Measurements from ENCODE around the gene THUMPD3. TPM values are rescaled to one million over a fixed set of nuclear protein-coding genes. Genes with fewer than 3 reads are reported as not detected.
A peak's percentile ranks its signal among the peaks of the same experiment; 100 is the strongest.

The THUMPD3 gene
- polyA plus RNA-seq, 4 donors = 53.1 to 62.4 (median 54.7) TPM

DNA sequence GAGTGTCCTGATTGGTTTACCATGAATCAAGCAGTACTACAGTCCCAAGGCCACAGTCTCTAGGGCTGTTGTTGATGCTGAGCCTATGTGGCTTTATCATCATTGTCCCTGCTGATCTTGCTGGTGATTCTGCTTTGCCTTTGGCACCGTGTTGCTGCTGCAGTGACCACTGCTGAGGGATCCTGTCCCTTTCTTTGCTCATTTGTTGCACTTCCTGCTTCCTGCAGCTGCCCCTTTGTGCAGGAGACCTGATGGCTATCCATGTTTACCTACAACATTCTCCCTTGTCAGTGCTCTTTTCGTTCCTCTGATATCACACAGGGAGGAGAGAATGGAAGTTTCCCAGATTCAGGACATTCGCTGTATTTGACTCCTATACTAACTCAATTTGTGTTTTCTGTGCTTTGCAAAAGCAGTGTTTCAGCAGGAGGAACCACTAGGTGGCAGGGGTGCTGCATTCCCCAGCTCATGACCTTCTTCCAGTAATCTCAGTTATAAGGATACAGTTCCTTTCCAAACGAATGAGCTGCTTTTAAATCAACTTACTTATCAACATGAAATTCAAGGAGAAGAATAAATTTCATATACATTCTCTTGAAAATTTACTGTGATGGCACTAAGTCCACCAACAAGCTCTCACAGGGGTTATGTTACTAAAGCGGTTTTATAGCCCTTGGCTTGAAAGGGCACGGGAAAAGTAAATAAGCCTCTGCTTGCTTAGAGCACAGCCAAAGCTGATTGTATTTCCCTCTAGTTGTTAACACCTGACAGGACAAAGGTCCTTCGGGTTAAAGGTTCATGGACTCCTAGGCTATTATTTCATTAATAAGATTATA is 9.7 kb upstream of the THUMPD3 start:
- DNase-seq (ENCODE audit: low read depth in 4 of 4, low spot score in 3 of 4) = peak in 1 of 4 donors; percentile 61

DNA sequence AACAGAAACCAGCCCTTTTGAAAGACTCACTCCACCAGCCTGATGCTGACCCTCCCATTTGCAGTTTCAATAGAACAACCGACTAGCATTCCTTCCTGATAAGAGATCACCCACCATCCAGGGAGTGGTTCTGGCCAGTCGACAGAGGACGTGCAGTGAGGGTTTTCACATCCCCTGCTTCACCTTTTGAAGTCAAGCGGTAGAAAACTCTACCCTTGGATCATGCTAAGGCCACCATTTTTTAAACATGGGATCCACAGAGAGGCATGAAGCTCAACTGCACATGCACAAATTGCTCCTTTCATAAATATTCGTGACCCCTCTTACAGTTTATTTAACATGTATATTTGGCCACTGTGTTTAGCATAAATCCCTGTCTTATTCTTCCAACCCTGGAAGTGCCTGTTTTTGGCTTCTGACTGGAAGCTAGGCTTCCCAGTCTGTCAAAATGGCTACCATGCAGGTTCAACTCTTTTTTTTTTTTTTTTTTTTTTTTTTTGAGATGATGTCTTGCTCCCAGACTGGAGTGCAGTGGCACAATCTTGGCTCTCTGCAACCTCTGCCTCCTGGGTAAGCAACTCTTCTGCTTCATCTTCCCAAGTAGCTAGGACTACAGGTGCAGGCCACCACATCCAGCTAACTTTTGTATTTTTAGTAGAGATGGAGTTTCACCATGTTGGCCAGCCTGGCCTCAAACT is 1.0 kb upstream of the THUMPD3 start:
- DNase-seq (ENCODE audit: low read depth in 4 of 4, low spot score in 3 of 4) = no peak

- no peak for DNase-seq (ENCODE audit: low read depth in 4 of 4, low spot score in 3 of 4)
Observed at GRCh38 chr3:9369508-9369907, 6.7 kb downstream of the THUMPD3 start.

GRCh38 chr3:9373465-9373864 is 10.6 kb downstream of the THUMPD3 start:
- DNase-seq (ENCODE audit: low read depth in 4 of 4, low spot score in 3 of 4) = no peak

DNA sequence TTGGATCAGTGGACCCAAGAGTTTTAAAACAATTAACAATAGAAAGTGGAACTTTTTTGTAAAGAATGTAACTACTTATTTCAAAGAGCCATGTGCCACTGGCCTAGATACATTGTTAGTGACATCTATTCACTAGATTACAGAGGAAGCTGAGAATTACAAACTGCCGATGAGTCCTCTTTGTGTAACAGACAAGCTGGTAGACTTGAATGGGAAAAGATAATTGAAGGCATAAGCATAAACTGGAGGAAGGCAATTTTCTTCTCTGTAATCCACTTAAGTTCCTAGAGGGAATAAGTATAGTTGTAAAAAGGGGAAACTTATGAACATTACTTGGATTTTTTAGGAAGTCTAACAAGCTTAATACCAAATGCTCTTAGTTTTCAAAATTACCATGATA is 15.1 kb downstream of the THUMPD3 start:
- no peak for DNase-seq (ENCODE audit: low read depth in 4 of 4, low spot score in 3 of 4)

GRCh38 chr3:9379327-9379726 is 16.5 kb downstream of the THUMPD3 start:
- DNase-seq (ENCODE audit: low read depth in 4 of 4, low spot score in 3 of 4) = no peak

- no peak for DNase-seq (ENCODE audit: low read depth in 4 of 4, low spot score in 3 of 4)
Observed at GRCh38 chr3:9380014-9380413, 17.2 kb downstream of the THUMPD3 start.

- DNase-seq (ENCODE audit: low read depth in 4 of 4, low spot score in 3 of 4) = no peak
Observed at GRCh38 chr3:9384141-9384828, 21.4 kb downstream of the THUMPD3 start.

- DNase-seq (ENCODE audit: low read depth in 4 of 4, low spot score in 3 of 4) = no peak
Observed at GRCh38 chr3:9385187-9386077, 22.6 kb downstream of the THUMPD3 start.

GRCh38 chr3:9386078-9386459 is 23.2 kb downstream of the THUMPD3 start:
- no peak for DNase-seq (ENCODE audit: low read depth in 4 of 4, low spot score in 3 of 4)

- DNase-seq (ENCODE audit: low read depth in 4 of 4, low spot score in 3 of 4) = no peak
Observed at GRCh38 chr3:9386501-9387321, 23.9 kb downstream of the THUMPD3 start.

GRCh38 chr3:9387322-9387655 is 24.4 kb downstream of the THUMPD3 start:
- DNase-seq (ENCODE audit: low read depth in 4 of 4, low spot score in 3 of 4) = no peak

DNA sequence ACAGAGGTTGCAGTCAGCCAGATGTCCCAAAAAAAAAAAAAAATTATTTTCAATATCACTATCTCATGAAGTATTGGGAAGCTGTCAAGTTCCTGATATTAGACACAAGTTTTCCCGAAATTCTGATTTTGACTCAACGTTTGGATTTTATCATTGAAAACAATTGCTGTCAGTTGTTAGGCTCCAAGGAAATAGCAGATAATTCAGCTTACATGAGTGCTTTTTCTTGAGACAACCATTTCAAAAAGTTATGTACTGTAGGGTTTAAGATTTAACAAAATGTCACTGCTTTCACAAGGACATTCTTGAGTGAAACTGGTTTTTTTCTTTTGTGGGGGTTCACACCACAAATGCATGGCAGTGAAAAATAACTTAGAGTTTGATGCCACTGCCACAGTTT is 25.3 kb downstream of the THUMPD3 start:
- no peak for DNase-seq (ENCODE audit: low read depth in 4 of 4, low spot score in 3 of 4)

DNA sequence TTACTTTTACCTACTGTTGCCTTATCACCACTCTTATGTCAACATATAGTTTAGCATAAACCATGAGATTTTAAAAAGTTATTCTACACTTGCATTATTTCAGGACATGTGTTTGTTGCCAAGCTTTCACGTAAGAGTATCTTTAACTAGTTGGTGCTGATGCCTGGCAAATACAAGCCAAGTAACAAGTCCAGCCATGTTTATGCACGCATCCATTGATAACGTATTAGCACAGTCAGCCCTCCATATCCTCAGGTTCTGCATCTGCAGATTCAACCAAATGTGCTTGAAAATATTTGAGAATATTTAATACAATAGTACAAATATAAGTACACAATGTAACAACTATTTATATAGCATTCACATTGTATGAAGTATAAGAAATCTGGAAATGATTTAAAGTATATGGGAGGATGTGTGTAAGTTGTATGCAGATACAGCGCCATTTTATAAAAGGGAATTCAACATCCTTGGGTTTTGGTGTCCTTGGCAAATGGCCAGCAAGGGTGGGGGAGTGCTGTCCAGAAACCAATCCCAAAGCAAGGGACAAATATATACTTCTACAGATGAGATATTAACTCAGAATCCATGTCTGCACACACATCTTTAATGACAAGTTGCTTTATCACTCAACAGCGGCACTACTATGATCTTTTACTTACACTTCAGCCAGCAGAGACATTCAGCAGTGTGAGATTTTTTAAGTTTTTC is 25.9 kb downstream of the THUMPD3 start:
- no peak for DNase-seq (ENCODE audit: low read depth in 4 of 4, low spot score in 3 of 4)

- DNase-seq (ENCODE audit: low read depth in 4 of 4, low spot score in 3 of 4) = no peak
Observed at GRCh38 chr3:9390265-9390888, 27.5 kb downstream of the THUMPD3 start.

DNA sequence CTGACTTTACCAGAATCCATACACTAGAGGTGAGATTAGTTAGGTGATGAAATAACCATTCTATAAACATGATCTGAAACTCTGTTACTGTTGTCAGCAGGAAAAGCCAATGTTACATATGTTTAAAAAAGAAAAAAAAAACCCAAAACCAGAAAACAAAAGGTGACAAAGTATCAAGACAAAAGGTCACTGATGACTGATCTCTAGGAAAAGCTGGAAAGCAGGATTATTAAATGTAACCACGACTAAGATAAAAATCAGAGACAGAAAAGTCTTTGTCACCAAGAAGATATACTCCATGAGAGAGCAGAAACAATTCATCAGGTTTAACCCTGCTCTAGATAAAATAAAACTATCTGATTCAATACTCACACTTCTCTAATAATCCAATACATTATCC is 29.2 kb downstream of the THUMPD3 start:
- no peak for DNase-seq (ENCODE audit: low read depth in 4 of 4, low spot score in 3 of 4)

GRCh38 chr3:9395570-9396300 is 32.9 kb downstream of the THUMPD3 start:
- no peak for DNase-seq (ENCODE audit: low read depth in 4 of 4, low spot score in 3 of 4)

GRCh38 chr3:9396301-9396631 is 33.4 kb downstream of the THUMPD3 start:
- peak in 1 of 4 donors; percentile 73 for DNase-seq (ENCODE audit: low read depth in 4 of 4, low spot score in 3 of 4)

Data from right renal pelvis (tissue), 4 donors.